HuH-7.5 (cell line): ENCODE measurements around the gene ING2.
"Not testable (repeated sequence)": the region's sequence is repeated elsewhere in the genome, so short reads cannot be mapped to it uniquely, and the experiment has no call there.

Experiments used
- DNase-seq: peaks from one replicate; pipeline ENCODE4 v3.0.0; 2011; ENCODE audit warnings: low spot score

The ING2 gene

GRCh38 chr4:183504930-183505610, at the start of gene ING2:
Gene ING2, plus strand, starts transcription at chr4:183505058. Its CDS starts 138 bp downstream, at chr4:183505196.
- peak; percentile 18 for DNase-seq

GRCh38 chr4:183455431-183456195, 49.2 kb upstream of the ING2 start:
- no peak for DNase-seq

GRCh38 chr4:183458005-183458404, 46.9 kb upstream of the ING2 start:
- DNase-seq: no peak

- DNase-seq: not testable (repeated sequence)
Measured at GRCh38 chr4:183463903-183464619, 40.8 kb upstream of the ING2 start.

GRCh38 chr4:183465879-183466278, 39.0 kb upstream of the ING2 start:
- DNase-seq: not testable (repeated sequence)

GRCh38 chr4:183467246-183467645, 37.6 kb upstream of the ING2 start:
- DNase-seq: no peak

- no peak for DNase-seq
Measured at GRCh38 chr4:183468210-183469095, 36.4 kb upstream of the ING2 start.

GRCh38 chr4:183469285-183469684, 35.6 kb upstream of the ING2 start:
- DNase-seq: no peak

GRCh38 chr4:183469936-183470335, 34.9 kb upstream of the ING2 start:
- DNase-seq: no peak

- DNase-seq: no peak
Measured at GRCh38 chr4:183470821-183471220, 34.0 kb upstream of the ING2 start.

- DNase-seq: peak; percentile 24
Measured at GRCh38 chr4:183471946-183472708, 32.7 kb upstream of the ING2 start.

- DNase-seq: no peak
Measured at GRCh38 chr4:183478123-183478522, 26.7 kb upstream of the ING2 start.

GRCh38 chr4:183478926-183479325, 25.9 kb upstream of the ING2 start:
- DNase-seq: no peak

- DNase-seq: not testable (repeated sequence)
Measured at GRCh38 chr4:183482515-183483095, 22.3 kb upstream of the ING2 start.

- DNase-seq: no peak
Measured at GRCh38 chr4:183483997-183484396, 20.9 kb upstream of the ING2 start.

GRCh38 chr4:183485411-183486160, 19.3 kb upstream of the ING2 start:
- DNase-seq: no peak

- no peak for DNase-seq
Measured at GRCh38 chr4:183492791-183493222, 12.1 kb upstream of the ING2 start.

GRCh38 chr4:183493246-183493645, 11.6 kb upstream of the ING2 start:
- DNase-seq: no peak

GRCh38 chr4:183495184-183495583, 9.7 kb upstream of the ING2 start:
- no peak for DNase-seq

GRCh38 chr4:183499389-183499788, 5.5 kb upstream of the ING2 start:
- DNase-seq: no peak
